ENCODE measurements around the gene PANX3.

GRCh38 chr11:124657904-124658303, 46.7 kb downstream of the PANX3 start:
- TF ChIP-seq EP300 (IDR thresholded peaks at IDR 0.05; ENCODE audit: low read depth in 2 of 2, low read length in 2 of 2) (no peak), EP300 (CRISPR knock-in tag; IDR thresholded peaks at IDR 0.05; ENCODE audit: borderline replicate concordance) (no peak), MAFF (IDR thresholded peaks at IDR 0.05; ENCODE audit: low read depth, low read length) (no peak), KAT8 (CRISPR knock-in tag; IDR thresholded peaks at IDR 0.05) (no peak), SIX4 (CRISPR knock-in tag; IDR thresholded peaks at IDR 0.05) (no peak), ZNF275 (CRISPR knock-in tag; IDR thresholded peaks at IDR 0.05; ENCODE audit: borderline replicate concordance) (no peak), ZIK1 (CRISPR knock-in tag; IDR thresholded peaks at IDR 0.05; ENCODE audit: borderline replicate concordance, low read depth) (no peak), KDM1A (CRISPR knock-in tag; IDR thresholded peaks at IDR 0.05) (no peak), PBX3 (CRISPR knock-in tag; IDR thresholded peaks at IDR 0.05; ENCODE audit: borderline replicate concordance) (no peak)
- TF ChIP-seq, protein P1, sequence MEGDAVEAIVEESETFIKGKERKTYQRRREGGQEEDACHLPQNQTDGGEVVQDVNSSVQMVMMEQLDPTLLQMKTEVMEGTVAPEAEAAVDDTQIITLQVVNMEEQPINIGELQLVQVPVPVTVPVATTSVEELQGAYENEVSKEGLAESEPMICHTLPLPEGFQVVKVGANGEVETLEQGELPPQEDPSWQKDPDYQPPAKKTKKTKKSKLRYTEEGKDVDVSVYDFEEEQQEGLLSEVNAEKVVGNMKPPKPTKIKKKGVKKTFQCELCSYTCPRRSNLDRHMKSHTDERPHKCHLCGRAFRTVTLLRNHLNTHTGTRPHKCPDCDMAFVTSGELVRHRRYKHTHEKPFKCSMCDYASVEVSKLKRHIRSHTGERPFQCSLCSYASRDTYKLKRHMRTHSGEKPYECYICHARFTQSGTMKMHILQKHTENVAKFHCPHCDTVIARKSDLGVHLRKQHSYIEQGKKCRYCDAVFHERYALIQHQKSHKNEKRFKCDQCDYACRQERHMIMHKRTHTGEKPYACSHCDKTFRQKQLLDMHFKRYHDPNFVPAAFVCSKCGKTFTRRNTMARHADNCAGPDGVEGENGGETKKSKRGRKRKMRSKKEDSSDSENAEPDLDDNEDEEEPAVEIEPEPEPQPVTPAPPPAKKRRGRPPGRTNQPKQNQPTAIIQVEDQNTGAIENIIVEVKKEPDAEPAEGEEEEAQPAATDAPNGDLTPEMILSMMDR (CRISPR knock-in tag; IDR thresholded peaks at IDR 0.05), result no peak
- TF ChIP-seq, protein P2, sequence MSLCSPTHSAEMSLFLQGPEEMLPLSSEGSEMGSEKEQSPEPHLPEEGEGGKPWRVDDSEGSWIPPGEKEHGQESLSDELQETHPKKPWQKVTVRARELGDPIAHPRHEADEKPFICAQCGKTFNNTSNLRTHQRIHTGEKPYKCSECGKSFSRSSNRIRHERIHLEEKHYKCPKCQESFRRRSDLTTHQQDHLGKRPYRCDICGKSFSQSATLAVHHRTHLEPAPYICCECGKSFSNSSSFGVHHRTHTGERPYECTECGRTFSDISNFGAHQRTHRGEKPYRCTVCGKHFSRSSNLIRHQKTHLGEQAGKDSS (CRISPR knock-in tag; IDR thresholded peaks at IDR 0.05; ENCODE audit: borderline replicate concordance, low read depth), result no peak
- TF ChIP-seq, protein P3, sequence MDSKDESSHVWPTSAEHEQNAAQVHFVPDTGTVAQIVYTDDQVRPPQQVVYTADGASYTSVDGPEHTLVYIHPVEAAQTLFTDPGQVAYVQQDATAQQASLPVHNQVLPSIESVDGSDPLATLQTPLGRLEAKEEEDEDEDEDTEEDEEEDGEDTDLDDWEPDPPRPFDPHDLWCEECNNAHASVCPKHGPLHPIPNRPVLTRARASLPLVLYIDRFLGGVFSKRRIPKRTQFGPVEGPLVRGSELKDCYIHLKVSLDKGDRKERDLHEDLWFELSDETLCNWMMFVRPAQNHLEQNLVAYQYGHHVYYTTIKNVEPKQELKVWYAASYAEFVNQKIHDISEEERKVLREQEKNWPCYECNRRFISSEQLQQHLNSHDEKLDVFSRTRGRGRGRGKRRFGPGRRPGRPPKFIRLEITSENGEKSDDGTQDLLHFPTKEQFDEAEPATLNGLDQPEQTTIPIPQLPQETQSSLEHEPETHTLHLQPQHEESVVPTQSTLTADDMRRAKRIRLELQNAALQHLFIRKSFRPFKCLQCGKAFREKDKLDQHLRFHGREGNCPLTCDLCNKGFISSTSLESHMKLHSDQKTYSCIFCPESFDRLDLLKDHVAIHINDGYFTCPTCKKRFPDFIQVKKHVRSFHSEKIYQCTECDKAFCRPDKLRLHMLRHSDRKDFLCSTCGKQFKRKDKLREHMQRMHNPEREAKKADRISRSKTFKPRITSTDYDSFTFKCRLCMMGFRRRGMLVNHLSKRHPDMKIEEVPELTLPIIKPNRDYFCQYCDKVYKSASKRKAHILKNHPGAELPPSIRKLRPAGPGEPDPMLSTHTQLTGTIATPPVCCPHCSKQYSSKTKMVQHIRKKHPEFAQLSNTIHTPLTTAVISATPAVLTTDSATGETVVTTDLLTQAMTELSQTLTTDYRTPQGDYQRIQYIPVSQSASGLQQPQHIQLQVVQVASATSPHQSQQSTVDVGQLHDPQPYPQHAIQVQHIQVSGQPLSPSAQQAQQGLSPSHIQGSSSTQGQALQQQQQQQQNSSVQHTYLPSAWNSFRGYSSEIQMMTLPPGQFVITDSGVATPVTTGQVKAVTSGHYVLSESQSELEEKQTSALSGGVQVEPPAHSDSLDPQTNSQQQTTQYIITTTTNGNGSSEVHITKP (CRISPR knock-in tag; IDR thresholded peaks at IDR 0.05; ENCODE audit: low read depth), result no peak
